HG03460 (cell line): ENCODE data around the gene VASH1.

Experiments
- ATAC-seq: cut with Tn5 transposase; IDR thresholded peaks from one replicate; pipeline ENCODE4 v1.9.1; 2021; ENCODE audit not compliant: unreplicated experiment

Gene VASH1

GRCh38 chr14:76742185-76742584 is 19.1 kb upstream of the VASH1 start:
- no peak for ATAC-seq

- no peak for ATAC-seq
Observed at GRCh38 chr14:76742966-76743365, 18.3 kb upstream of the VASH1 start.

- no peak for ATAC-seq
Observed at GRCh38 chr14:76752744-76753143, 8.5 kb upstream of the VASH1 start.

- no peak for ATAC-seq
Observed at GRCh38 chr14:76753541-76754198, 7.6 kb upstream of the VASH1 start.

GRCh38 chr14:76754586-76754985 is 6.7 kb upstream of the VASH1 start:
- ATAC-seq: no peak

- no peak for ATAC-seq
Observed at GRCh38 chr14:76755610-76756370, 5.5 kb upstream of the VASH1 start.

- ATAC-seq: no peak
Observed at GRCh38 chr14:76756371-76756750, 4.9 kb upstream of the VASH1 start.

GRCh38 chr14:76759589-76759988 is 1.7 kb upstream of the VASH1 start:
- no peak for ATAC-seq

- ATAC-seq: no peak
Observed at GRCh38 chr14:76760331-76761135, 735 bp upstream of the VASH1 start.

- no peak for ATAC-seq
Observed at GRCh38 chr14:76761960-76762410, 717 bp downstream of the VASH1 start.

- ATAC-seq: no peak
Observed at GRCh38 chr14:76762411-76763095, 1.3 kb downstream of the VASH1 start.

- ATAC-seq: no peak
Observed at GRCh38 chr14:76763096-76764041, 2.1 kb downstream of the VASH1 start.

GRCh38 chr14:76765461-76765931 is 4.2 kb downstream of the VASH1 start:
- no peak for ATAC-seq

- peak; percentile 95 for ATAC-seq
Observed at GRCh38 chr14:76767681-76768656, 6.7 kb downstream of the VASH1 start.

- ATAC-seq: no peak
Observed at GRCh38 chr14:76768671-76769500, 7.6 kb downstream of the VASH1 start.

- ATAC-seq: no peak
Observed at GRCh38 chr14:76769636-76770292, 8.5 kb downstream of the VASH1 start.
